NCI-H1092 treated with DMSO at 0.1 percent for 48 hours (cell line): ENCODE results near the gene TESK1.
"Not testable (repeated sequence)": the region's sequence is repeated elsewhere in the genome, so short reads cannot be mapped to it uniquely, and the experiment has no call there.

Source experiments
- DNase-seq: peaks from one replicate; lab custom pipeline; 2025; lab: John Stamatoyannopoulos, UW

TESK1 gene

DNA sequence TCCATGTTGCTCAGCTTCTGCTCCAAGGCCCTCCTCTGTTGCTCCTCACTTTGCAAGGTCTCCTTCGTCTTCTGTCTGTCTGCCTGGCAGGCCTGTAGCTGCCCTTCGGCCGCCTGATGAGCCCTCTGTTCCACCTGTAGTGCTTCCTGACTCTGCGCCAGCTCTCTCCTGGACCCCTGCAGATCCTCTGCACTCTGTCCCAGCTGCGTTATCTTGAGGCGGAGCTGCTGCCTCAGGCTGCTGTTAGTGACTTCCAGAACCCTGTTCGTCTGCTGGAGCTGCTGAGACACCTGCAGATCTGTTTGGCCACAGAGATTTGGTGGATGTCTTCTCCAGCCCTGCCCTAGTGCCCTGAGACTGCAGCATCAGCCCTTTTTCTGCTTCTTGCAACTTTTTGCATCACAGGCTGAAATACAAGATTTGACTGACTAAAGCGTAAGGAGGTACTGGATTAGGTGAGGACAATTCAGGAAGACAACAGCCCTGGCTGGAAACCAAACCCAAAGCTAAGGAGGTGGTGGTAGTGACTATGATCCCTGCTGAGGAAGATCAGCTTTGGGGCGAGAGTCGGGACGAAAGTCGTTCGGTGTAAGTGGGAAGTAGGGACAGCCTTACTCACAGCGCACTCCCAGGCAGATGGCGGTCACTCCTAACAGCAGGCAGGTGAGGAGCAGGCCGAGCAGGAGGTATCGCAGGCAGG, 11.1 kb downstream of the TESK1 start:
- no peak for DNase-seq

DNA sequence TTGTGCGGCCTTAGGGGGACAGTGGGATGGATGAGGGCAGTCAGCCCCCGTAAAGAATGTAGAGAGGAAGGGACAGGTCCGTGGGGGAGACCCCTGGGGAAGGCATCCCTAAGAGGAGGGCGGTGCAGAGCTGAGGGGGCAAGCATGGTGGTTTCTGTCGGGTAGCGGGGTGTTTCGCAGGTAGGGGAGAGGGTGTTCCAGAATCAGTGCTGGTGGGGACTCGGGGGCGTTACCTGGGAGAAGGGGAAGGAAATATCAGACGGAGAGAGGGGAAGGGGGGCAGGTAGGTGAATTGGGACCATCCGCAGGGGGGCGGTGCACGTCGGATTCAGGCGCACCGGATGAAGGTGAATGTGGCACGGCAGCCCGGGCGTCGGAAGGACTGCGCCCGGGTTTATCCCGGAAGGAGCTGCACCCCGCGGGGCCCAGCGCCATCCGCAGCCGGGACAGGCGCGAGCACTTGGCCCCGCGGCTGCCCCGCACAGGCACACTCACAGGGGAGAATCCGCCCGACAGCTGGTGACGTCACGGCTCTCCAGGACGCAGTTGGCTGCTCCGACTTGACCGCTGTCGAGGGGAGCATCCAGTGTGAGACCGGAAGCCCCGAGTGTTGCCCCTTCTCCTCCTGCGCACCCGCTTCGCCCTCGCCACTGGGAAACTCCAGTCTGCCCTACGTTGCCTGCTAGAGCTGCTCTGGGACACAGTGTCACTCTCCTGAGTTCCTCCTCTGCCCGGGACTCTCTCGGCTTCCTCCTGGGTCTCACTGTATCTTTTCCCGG, 11.8 kb downstream of the TESK1 start:
- no peak for DNase-seq

DNA sequence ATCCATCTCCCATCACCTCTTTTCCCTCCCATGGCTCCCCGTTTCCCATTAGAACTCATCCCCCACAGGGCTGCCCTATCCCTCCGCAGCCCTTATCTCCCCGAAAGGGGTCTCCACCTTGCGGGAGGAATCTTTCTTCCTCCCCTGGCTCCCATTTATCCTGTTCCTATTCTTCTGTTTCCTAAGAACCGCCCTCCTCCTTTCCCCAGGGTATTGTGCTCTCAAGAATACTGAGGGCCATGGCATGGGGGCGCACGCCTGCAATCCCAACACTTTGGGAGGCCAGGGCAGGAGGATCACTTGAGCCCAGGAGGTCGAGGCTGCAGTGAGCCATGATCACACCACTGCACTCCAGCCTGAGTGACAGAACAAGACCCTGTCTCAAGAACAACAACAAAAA, 12.5 kb downstream of the TESK1 start:
- no peak for DNase-seq

GRCh38 chr9:35618325-35618727, 13.3 kb downstream of the TESK1 start, which contains the start of gene CD72:
CD72 (minus strand) TSS chr9:35618413; CDS start chr9:35618303, 110 bp downstream.
- DNase-seq = no peak

- DNase-seq = no peak
Measured at GRCh38 chr9:35618854-35619799, 14.1 kb downstream of the TESK1 start.

- no peak for DNase-seq
Measured at GRCh38 chr9:35619800-35620158, 14.7 kb downstream of the TESK1 start.

- DNase-seq = no peak
Measured at GRCh38 chr9:35627575-35627974, 22.5 kb downstream of the TESK1 start.

GRCh38 chr9:35628389-35628991, 23.4 kb downstream of the TESK1 start:
- DNase-seq = no peak

DNA sequence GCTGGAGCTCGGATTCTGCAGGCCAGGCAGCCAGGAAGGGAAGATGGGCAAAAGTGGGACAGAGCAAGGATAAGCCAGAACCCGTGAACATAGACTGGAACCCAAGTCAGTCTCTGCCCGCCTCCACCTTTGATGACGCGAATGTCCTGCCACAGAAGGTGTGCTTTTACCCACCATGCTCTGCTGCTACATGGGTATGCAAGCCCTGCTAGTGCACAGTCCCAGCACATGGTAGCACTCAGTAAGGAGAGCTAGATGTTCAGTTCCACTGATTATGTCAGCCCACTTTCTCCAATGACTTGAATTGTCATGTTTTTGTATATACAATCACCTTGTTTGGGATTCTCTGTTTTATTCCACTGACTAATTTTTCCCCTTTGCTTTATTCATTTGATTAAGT, 24.5 kb downstream of the TESK1 start:
- DNase-seq = no peak

DNA sequence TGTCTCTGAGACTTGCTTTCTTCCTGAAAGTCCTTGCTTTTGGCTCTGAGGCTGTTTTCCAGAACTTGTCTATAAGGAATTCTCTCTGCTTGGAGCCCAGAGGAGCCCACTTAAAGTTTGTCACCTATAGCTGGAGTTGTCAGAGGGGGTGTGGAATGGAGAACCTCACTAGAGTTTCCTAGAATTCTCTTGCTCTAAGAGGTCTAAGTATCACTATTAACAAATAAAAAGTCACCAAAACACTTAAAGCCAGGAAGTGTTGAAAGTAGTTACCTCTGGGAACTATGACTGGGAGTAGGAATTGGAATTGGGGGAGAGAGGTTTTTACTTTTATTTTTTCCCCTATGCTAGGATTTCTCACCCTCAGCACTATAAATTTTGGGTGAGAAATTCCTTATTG, 30.7 kb downstream of the TESK1 start:
- no peak for DNase-seq

- no peak for DNase-seq
Measured at GRCh38 chr9:35636135-35636876, 31.2 kb downstream of the TESK1 start.

- DNase-seq = not testable (repeated sequence)
Measured at GRCh38 chr9:35636877-35637246, 31.8 kb downstream of the TESK1 start.

- DNase-seq = not testable (repeated sequence)
Measured at GRCh38 chr9:35637427-35637955, 32.4 kb downstream of the TESK1 start.

- DNase-seq = not testable (repeated sequence)
Measured at GRCh38 chr9:35638751-35639150, 33.7 kb downstream of the TESK1 start.

DNA sequence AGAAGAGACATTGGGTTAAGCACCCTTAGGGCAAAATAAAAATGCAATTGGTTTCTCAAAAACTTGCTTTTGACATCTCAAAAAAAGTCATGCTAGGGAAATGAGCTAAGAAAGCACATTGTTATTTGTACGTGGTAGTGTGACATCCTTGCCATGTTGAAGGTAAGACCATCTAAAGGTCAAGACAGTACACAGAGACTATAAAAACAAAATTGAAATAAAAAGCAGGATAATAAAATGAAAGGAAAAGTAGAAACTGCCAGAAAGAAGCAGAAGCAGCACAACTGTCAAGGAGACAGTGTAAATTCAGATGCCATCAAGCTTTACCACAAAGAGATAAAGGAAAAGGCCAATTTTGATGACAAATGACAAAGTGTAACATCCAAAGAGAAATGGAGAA, 34.2 kb downstream of the TESK1 start:
- not testable (repeated sequence) for DNase-seq

DNA sequence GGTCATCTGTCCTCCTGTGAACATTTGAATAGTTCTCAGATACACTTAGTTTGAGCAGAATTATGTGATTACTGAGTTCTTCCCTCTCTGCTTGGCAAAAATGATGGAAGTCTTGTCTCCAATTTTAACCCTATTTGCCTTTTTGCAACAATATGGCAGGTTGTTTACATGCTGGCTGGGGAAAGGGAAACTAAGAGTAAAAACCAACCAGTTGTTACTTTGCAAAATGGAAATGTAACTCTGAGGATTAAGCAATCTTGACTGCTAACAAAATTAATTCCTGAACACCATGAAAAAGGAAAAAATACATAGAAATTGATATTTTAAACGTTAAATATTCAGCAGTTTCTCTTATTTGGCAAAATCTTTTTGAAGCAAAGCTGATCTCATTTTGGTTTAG, 34.6 kb downstream of the TESK1 start:
- no peak for DNase-seq

GRCh38 chr9:35640431-35640830, 35.4 kb downstream of the TESK1 start:
- not testable (repeated sequence) for DNase-seq

DNA sequence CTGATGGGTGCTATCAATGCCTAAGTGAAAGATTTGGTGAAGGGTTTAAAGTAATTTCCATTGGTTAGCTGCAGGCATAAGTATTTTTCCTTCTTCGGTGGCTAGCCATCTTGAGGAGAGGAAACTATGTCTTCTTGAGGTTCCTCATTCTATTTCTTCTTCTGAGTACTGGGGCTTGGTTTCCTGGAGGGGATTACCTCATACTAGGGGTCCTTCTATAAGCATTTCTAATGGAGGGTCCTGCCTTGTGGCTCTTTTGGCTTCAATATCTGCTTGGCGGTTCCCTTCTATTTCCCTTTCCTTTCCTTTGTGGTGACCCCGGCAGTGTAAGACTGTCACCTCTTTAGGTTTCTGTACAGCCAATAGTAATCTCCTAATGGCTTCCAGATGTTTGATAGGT, 36.4 kb downstream of the TESK1 start:
- DNase-seq = not testable (repeated sequence)

GRCh38 chr9:35643046-35643445, 38.0 kb downstream of the TESK1 start:
- DNase-seq = no peak

GRCh38 chr9:35645736-35646135, 40.7 kb downstream of the TESK1 start:
- not testable (repeated sequence) for DNase-seq

DNA sequence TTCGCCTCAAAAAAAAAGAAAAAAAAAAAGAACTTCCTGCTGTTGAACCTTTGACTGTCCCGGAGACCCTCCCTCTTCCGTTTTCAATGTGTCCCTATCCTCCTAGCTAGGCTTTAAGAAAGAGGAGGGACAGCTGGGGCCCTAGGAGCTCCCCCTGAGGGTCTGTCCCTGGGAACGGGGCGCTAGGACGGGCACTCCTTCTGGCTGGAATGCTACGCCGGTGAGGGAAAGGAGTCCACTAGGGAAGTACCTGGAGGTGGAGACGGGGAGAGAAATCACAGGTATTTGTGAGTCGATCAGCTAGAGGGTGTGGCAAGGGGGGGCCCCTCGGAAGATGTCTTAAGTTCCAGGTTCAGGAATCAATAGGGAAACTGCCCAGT, 41.1 kb downstream of the TESK1 start:
- no peak for DNase-seq
